Measurements from ENCODE around the gene GPAT3. TPM values are rescaled to one million over a fixed set of nuclear protein-coding genes. Genes with fewer than 3 reads are reported as not detected.
"Not testable (repeated sequence)": the region's sequence is repeated elsewhere in the genome, so short reads cannot be mapped to it uniquely, and the experiment has no call there.

The GPAT3 gene
- total RNA-seq (2014; rRNA removed; shearing (Covaris generic)): 29.7 and 31.3 TPM in 2 replicates

DNA sequence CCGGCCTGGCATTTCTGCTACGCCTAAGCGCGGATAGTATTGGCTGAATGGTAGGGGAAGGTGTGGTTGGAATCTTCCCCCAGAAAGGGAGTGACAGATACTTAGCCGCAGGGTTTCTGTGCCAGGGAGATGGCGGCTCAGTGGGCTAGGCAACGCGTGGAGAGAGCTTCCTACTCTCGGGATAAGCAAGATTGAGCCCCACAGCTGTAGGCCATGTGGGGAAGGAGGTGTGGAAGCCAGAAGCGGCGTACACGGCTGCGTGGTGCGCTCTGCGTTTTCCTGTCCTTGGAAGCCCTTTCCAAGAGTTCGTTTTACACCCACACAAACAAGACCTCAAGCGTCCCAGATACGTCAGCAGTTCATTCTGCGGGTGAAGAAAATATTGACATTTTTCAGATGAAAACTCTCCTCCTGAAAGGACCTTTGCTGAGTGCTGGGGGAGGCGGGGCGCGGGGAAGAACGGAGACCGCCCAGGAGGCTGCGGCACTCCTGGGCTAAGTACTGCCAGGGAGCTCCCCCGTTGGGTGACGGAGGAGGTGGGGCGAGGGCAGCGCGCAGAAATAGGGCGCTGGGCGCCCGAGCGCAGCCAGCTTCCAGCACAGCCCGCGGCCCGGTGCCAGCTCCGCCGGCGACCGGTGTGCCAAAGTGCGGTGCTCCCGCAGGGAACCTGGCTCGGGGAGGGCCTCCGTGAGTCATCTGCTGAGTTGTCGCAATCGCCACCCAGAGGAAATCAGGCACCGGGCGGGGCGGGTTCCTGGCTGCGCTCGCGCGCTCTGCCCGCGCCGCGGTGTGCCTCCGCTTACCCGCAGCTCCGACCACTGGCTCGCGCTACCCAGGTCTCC lies at the start of gene GPAT3:
GPAT3 (plus strand) TSS at position 589 of the 842 bp plus-strand sequence. CDS start 515 bp downstream, outside the sequence.
- peak; percentile 76 for DNase-seq (ENCODE audit: low read depth)

DNA sequence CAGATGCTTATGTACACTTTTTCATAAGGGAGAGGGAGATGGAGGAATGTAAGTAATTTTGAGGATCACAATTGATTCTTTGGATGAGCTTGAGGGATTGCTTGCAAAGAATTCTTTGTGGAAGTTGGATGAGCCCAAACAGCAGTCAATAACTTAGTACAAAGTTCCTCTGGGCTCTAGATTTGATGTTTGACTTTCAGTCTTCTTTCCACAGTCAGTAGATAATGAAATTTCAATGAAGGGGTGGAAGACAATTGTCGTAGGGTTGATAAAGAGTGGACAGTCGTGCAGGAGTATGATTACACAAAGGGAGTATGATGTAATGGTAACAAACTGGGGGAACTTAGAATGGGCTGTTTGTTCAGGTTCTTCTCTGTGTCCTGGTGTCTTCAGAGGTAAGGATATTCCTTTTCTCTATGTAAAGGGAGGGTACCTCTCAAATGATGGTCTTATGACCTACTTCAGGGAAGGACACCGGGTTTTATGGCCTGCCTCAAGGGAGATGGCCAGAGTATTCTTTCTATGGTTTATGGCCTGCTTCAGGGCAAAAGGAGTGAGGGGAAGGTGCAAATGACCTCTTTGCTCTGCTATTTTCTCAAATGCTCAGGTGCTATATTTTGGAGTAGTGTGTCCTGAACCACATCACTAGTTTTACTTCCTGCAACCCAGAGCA lies 49.3 kb upstream of the GPAT3 start:
- DNase-seq (ENCODE audit: low read depth): no peak

DNA sequence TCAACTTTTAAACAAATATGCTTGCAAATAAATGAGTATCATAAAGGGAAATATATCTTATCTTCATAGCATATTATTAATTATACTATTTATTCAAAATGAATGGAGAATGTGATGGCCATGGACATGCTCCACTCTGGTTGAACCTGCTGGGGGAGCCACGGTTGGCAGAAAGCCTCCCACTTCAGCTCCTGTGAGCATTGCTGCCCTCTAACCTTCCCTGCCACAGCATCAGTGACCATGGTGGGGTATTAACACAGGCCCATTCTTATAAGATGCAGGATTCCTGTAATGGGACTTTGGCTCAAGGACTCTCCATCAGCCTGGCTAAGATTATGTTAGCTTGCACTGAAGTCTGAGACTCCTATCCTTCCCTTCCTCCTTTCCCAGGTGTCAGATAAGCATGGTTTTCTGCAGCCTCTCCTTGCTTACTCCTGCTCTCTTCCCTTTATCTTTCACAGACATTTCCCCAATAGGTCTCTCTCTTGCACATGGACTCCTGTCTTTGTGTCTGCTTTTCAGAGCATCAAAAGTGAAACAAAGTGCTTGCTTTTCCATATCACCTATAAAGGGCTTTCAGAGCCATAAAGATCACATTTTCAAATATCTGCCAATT lies 46.1 kb upstream of the GPAT3 start:
- no peak for DNase-seq (ENCODE audit: low read depth)

DNA sequence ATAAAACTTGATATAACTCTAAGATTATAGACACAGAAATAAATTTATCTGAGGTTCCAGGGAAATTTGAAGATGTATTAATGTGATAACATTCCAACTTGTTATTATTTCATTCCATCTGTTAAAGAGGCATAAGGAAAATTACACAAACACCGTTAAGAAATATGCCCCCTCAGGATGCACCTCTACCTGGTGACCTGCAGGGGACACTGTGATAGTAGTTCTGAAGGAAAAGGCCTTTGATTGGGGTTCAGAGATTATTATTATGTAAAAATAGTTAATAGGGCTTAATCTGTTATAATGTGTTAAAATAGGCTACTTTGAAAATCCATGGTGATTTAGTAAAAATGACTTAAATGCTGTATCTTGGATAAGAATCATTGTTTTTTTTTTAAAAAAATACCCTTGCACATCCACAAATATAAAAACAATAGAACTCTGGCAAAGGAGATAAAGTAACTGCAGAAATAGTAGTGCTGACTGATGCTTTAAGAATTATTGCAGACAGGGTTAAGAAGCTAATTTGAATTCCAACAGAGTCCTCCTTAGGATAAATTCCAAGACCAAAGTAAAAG lies 44.9 kb upstream of the GPAT3 start:
- DNase-seq (ENCODE audit: low read depth): peak; percentile 8

DNA sequence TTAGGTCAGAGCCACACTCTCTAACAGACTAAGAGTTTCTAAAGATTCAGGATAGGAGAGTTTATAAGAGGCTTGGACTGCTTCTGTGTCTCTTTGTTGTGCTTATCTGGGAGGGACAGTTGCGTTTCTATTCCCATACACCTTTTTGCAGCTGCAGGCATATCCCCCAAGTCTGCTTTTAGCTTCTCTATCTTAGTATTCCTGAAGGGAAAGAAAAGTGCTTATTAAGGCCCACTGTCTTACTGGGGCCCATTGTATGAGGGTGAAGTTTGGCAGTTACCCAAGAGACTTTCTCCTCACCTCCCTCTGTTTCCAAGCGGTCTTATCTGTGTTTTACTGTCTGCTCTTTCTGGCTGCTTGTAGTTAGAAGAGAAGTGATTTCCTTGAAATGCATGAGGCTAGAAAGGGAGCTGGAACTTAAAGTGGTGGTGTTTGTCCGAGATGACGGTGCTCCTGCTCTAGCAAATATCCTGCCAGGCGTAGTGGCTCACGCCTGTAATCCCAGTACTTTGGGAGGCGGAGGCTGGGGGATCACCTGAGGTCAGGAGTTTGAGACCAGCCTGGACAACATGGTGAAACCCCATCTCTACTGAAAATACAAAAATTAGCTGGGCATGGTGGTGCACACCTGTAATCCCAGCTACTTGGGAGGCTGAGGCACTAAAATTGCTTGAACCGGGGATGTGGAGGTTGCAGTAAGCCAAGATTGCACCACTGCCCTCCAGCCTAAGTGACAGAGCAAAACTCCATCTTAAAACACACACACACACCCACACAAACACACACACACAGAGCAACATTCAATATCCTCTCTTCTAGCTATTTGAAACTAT lies 39.6 kb upstream of the GPAT3 start:
- DNase-seq (ENCODE audit: low read depth): not testable (repeated sequence)

DNA sequence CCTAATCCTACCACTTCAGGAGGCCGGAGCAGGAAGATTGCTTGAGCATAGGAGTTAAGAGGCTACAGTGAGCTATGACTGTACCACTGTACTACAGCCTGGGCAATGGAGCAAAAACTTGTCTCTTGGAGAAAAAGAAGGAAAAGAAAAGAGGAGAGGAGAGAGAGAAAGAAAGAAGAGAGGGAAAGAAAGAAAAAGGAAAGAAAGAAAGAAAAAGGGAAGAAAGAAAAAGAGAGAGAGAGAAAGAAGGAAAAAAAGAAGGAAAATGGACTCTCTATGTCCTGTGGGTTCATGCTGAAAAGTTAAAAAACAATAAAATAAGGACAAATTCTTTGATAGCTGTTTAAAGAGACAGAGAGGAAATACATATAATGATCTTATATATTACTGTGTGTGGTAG lies 37.7 kb upstream of the GPAT3 start:
- DNase-seq (ENCODE audit: low read depth): no peak

DNA sequence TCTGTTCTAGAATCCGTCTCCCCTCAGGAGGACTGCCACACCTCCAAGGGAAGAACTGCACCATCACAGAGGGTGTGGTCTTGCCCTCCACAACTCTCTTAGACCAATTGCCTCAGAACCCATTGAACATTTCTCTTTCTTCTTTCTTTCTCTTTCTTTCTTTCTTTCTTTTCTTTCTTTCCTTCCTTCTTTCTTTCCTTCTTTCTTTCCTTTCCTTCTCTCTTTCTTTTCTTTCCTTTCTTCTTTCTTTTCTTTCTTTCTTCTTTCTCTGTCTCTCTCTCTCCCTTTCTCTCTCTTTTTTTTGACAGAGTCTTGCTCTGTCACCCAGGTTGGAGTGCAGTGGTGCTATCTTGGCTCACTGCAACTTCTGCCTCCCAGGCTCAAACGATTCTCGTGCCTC lies 34.2 kb upstream of the GPAT3 start:
- not testable (repeated sequence) for DNase-seq (ENCODE audit: low read depth)

DNA sequence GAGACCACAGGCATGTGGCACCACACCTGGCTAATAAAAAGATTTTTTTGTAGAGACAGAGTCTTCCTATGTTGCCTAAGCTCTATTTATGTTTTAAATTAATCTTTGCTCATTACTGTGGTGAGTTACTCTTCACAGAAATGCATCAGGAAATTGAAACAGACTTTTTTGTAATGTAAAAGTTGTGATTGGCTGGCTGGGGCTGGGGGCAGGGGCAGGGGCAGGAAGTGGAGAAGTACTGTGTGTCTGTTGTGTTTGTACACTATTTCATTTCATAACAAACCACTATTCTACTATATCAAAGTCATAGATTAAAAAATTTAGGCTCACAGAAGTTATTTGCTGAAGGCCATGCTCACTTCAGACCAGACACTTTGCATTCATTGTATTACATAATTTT lies 31.9 kb upstream of the GPAT3 start:
- DNase-seq (ENCODE audit: low read depth): no peak

DNA sequence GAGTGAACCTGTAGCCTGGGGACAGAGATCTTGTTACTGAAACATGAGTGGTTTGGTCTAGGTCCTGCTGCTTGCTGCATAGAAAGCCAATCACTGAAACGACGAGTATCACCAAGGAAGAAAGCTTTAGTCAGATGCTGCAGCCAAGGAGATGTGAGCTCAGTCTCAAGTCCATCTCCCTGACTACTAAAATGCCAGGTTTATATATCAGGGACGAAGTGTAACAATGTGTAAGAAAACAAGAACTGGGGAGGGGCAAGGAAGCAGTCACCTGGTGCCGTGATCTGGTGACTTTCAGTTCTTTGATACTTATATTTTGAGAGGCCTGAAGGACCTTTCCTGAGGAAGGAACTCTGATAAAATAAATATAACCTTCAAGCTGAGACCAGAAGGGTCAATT lies 31.4 kb upstream of the GPAT3 start:
- no peak for DNase-seq (ENCODE audit: low read depth)

DNA sequence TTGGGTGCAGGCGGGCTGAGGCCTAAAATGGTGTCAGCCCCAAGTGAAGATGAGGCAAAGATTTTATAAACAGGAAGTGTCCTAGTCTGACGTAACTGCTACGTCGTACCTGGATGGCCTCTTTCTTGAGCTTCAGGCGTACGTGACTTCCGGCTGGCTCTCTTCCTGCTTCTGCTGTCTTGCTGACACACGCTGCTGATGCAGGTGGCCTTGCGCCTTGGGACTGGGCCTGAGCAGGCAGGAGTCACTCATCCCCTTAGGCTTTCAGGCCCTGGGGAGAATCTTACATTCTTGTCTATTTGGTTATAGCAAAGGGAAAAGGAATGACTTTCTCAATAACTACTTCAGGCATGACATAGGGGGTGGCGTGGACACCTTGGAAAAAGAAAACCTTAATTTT lies 30.9 kb upstream of the GPAT3 start:
- DNase-seq (ENCODE audit: low read depth): no peak

DNA sequence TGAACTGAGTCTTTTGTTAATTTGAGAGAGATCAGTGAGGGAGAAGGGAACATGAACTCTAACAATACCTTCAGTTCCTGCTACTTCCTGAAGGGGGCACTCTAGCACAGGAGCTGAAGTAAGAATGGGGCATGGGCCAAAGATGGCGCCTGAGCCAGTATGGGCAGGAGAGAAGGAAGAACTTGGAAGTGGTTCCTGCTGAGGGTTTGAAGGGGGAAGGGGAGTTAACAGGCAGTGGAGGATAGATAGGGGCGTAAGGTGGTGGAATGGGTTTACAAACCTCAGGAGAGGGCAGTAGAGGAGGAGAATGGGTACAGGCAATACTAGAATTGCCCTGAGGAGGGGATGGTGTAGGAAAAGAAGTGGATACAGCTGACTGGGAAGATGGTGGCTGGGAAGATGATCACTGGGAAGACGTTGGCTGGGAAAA lies 26.7 kb upstream of the GPAT3 start:
- peak; percentile 46 for DNase-seq (ENCODE audit: low read depth)

DNA sequence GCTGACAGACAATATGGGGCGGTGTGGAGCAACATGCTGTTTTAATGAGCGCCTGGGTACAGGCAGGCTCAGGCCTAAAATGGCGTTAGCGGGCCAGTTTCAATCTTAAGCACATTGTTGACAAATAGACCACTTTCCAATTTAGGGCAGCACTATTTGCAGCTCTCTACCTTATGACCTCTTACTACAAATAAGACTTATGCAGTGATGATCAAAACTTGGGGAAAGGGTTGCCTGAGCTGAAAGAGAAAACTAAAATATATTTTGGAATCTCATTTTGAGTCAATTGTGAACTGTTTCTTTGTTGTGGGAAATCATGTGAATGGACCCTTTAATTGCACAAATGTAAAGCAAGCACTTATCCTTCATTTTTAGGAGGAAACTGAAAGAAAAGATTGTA lies 25.5 kb upstream of the GPAT3 start:
- no peak for DNase-seq (ENCODE audit: low read depth)

DNA sequence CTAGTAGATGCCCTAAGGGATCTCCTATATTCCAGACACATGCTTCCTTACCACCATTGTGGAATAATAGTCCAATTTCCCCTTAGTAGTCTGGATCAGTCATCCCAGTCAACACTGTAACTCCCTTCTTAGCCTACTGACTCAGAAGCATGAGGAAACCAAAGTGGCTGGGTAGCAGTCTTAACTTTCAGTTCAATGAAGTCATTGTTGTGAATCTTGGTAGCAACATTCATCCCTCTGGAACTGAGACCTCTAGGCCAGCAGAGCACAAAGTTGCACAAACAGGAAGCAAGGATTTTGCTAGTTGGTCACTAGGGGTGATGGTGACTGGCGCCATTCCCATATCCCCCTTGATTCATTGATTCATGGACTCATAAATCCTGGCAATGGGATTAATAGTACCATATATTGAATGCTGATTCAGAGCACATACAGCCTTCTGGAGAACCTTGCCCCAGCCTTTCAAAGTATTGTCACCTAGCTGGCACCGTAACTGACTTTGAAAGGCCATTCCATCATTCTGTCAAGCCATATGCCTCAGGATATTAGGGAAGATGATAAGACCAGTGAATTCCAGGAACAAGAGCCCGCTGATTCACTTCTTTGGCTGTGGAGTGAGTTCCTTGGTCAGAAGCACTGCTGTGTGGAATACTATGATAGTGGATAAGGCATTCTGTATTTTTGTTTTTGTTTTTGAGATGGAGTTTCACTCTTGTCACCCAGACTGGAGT lies 19.7 kb upstream of the GPAT3 start:
- DNase-seq (ENCODE audit: low read depth): peak; percentile 6

DNA sequence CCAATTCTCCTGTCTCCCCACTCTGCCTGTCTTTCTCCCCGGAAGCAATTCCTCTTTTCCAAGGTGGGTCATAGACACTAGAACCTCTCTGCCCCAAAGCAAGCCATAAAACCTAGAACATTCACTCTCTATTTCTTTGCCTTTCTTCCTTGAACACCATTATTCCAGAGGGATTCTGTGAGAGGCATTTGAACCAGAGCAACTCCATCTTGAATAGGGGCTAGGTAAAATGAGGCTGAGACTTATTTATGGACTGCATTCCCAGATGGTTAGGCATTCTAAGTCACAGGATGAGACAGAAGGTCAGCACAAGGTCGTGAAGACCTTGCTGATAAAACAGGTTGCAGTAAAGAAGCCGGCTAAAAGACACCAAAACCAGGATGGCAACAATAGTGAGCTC lies 13.7 kb upstream of the GPAT3 start:
- no peak for DNase-seq (ENCODE audit: low read depth)

DNA sequence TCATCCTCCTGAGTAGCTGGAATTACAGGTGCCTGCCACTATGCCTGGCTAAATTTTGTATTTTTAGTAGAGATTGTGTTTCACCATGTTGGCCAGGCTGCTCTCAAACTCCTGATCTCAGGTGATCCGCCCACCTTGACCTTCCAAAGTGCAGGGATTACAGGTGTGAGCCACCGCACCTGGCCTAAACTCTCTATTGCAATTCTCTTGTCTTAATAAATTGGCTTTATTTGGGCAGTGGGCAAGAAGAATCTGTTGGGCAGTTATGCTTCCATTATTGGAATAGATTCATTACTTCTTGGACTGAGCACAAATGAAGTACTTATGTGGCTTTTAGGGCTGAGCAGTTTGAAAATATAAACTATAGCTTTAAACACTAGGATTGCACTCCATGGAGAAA lies 8.2 kb upstream of the GPAT3 start:
- no peak for DNase-seq (ENCODE audit: low read depth)

DNA sequence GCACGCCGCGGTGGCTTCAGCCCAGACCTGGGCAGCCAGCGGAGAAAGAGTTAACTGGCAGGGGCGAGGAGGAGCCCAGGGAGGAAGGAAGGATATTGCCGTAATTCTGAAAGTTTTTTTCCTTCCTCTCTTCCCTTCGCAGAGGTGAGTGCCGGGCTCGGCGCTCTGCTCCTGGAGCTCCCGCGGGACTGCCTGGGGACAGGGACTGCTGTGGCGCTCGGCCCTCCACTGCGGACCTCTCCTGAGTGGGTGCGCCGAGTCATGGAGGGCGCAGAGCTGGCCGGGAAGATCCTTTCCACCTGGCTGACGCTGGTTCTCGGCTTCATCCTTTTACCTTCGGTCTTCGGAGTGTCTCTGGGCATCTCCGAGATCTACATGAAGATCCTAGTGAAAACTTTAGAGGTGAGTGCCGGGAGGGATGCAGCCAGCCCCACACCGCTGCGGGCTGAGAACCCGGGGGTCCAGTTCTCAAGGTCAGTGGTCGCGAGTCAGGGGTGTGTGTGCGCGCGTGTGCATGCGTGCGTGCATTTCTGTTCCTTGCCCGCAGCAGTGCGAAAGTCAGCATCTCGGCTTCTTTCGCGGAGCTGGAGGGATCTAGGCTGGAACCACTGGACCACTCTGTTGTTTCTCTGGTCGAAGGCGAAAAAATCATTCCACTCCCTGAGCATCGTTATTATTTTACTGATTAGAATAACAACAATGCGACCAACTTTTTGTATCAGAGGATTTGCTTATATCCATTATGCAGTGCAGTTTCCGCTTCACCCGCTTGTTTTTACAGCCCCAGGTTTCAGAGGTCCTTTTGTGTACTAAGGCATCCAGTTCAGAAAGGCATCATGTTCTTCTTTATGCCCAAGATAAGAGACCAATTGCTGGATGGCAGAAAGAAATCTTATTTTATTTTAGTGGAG lies 709 bp downstream of the GPAT3 start:
- DNase-seq (ENCODE audit: low read depth): no peak

DNA sequence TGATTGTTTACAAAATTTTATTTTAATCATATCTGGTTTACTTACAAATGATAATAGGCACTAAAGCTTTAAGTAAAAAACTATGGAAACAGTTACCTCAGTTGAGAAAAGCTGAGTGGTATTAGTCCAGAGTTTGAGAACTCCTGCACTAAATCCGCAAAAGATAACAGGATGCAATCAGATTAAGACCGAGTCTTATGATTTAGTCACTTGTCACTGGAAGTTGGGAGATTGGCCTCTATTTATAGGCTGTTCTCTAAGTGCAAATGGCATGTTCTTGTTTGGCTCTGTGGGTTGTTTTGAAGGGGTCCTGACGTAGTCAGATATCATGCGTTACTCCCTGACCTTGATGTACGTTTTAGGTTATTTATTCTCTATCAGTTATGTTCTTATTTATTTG lies 6.3 kb downstream of the GPAT3 start:
- DNase-seq (ENCODE audit: low read depth): no peak

DNA sequence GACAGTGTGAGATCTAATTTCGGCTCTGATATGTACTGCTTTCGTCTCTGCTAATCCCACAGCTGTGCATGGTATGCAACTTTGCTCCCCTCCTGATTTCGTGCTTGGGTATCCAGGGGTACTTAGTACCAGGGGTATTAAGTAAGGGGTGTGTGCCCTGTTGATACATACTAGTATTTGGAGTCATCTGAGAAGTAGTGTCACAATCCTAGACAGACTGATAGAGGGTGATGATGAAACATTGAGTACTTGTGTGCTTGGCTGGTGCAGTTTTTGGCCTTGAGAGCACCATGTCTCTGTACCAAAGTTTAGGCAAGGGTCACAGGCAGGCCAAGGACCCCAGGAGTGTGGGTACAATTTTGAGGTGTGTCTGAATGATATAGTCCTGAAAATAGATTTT lies 10.9 kb downstream of the GPAT3 start:
- no peak for DNase-seq (ENCODE audit: low read depth)

DNA sequence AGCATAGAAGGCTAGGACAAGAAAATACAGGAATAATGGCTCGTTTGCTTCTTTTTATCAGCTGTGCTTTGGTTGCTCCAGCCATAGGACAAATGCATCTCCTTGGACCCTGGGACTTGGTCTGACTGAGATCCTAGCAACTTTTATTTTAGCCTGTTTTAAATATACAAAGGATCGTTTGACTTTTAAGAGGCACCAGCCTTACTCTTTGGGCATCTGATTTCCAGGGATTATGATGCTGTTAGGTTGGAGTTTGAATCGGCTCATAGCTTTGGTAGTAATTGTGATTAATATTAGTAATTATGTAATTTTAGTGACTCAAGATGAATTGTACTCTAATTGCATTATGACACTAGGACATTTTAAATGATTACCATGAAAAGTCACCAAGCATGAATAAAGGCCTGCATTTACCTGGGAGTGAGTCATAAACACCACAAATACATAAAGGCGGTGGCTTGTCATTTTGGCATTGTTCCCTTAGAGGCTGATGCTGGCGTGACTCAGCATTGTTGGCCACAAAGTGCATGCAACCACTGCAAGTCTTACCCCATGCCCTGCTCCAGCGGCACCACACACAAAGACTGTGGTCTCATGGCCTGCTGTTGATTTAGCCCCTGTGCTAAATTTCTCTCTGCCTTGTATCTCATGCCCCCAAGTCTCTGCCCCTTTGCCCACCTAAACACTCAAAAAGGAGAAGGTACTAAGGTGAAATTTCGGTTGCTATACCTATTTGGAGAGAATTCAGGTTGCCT lies 12.4 kb downstream of the GPAT3 start:
- peak; percentile 93 for DNase-seq (ENCODE audit: low read depth)

All from Daoy (cell line).